Kidney capillary endothelial cell (primary cell): ENCODE data around the gene RERE.

Source experiments
- DNase-seq: peaks from one replicate; pipeline ENCODE4 v3.0.0-alpha.2; 2018; ENCODE audit warnings: low spot score

The RERE gene

DNA sequence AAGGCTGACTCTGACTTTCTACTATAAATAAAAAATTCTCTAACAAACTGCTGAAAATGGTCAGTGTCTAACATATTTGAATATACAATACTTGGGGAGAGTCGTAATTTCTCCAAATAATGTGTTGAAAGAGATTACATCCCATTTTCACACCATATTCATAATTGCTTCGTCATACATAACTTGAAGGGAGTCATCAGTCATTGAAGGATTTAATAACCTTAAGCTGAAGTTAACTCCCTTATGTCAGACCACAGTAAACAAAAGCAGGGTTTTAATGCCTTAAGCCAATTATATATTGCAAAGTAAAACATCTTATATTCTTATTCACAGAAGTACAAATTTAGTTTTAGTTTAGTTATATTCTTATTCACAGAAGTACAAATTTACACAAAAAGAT is 129.9 kb downstream of the RERE start:
- DNase-seq, result no peak

GRCh38 chr1:8687039-8687438 is 130.4 kb downstream of the RERE start:
- DNase-seq, result peak; percentile 65

- no peak for DNase-seq
Measured at GRCh38 chr1:8685463-8685862, 132.0 kb downstream of the RERE start.

DNA sequence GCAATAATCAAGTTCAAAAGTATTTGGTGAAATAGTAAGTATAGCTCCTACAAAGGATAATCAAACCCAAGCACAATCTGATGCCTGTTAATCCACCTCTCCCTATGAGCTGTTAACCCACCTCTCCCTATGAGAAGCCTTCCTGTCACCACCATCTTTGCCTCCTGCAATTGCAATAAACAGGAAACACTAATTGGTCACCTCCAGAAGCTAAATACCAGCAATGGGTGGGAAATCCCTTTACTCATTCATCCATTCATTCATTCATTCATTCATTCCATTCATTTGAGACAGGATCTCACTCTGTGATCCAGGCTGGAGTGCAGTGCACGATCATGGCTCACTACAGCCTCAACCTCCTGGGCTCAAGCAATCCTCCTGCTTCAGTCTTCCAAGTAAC is 132.8 kb downstream of the RERE start:
- DNase-seq, result peak; percentile 32

DNA sequence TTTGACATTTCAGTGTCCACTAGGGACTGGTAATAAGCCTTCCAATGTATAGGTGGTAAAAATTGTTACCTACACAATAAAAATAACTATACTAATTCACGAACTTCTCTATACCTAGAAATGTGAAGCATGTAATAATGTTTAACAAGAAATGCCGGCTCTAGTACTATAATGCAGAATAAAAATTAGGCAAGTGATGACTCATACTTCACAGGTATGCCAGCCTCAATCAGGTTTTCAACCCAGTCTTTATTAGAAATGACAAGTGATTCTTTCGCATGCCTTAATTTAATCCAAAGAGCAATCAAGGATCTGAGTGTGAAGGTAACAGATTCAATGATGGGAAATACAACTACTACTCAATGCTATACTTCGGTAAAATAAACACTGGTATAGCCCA is 134.9 kb downstream of the RERE start:
- DNase-seq, result no peak

DNA sequence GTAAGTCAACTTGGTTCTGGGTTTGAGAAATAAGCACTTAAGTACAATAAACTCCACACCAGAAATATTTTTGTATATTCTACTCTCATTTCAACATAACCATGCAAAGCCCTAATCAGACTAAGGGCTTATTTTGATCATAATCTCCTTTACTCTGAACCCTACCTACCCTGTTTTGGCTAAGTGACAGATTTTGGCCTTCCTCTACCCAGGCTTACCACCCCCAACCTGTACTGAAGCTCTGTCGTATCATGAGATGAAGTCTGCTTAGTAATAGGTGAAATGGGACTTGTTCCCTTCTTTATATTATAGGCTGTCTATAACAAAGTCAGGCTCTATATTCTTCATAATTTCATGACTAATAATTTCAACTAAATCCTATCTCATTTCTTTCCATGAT is 135.5 kb downstream of the RERE start:
- no peak for DNase-seq

- DNase-seq, result no peak
Measured at GRCh38 chr1:8680664-8681650, 136.5 kb downstream of the RERE start.

DNA sequence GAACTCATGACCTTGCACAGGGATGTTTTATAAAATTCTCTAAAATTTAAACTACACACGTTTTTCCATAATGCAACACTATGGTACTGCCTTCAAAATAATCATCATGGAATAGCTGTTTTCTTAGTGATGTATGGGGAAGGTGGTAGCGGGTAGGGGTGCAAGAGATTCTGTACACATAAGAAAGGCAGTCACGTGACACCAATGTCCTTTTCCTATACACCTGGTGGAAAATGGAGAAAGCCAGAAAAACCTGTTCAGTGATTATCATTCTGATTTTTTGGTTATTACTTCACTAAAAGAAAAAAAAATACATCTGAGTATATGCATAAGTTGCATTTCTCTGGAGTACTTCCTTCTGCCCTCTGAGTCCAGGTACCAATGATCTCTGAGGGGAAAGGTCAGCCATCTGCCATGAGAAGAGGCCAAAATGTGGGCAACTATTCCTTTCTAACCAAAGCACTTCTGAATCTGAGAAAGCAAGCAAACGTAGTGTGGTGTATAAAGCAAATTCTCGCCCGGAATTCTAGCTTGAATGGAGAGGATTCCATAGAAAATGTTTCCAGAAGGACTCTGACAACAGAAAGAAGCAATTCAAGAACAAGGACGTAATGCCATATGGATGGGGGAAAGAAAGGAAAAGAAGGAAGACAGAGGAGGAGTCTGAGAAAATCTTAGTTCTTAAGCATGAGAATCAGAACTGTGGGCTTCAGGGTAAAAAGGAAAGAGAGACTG is 137.3 kb downstream of the RERE start:
- no peak for DNase-seq

- DNase-seq, result peak; percentile 40
Measured at GRCh38 chr1:8679395-8679800, 138.0 kb downstream of the RERE start.

DNA sequence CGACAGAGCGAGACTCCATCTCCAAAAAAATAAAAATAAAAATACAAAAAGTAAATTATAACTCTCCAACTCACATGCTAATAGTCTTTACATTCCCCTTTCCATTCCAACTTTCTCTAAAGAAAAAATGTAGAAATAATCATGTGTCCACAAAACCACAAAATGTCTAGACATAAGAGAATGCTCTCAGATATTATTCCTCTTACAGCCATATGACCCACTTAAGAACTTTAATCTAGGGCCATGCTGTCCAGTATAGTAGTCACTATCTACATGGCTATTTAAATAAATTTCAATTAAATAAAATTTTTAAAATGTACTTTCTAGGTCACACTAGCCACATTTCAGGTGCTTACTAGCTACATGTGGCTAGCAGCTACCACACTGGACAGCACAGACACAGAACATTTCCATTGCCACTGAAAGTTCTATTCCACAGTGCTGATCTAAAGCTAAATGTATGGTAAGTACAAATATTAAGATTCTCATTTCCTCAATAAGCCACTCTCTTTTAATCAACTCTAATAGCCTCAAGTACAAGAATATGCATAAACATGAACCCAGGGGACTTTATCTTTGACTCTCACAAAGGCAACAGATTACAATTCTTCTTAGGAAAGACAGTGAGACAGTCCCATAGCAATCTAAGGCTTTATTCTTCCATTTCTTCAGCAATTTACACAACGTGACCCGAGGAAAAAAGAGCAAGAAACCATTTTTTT is 138.6 kb downstream of the RERE start:
- DNase-seq, result no peak

- no peak for DNase-seq
Measured at GRCh38 chr1:8677782-8678181, 139.7 kb downstream of the RERE start.

DNA sequence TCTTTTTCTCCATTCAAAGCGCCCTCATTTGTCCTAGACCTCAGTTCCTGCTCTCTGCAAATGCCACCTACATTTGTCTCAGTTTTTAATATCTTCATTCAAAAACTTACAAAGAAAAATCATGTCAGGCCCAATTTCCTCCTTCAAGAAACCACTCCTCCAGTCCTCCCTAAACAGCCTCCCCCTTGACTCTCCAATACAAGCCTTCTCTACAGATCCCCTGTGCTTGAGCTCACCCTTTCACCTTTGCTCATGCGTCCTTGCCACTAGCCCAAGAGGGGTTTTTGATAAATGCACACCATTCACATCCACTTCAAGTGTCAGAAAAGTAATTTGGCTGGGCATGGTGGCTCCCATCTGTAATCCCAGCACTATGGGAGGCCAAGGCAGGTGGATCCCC is 140.6 kb downstream of the RERE start:
- no peak for DNase-seq

- DNase-seq, result no peak
Measured at GRCh38 chr1:8676072-8676471, 141.4 kb downstream of the RERE start.

GRCh38 chr1:8674912-8675311 is 142.5 kb downstream of the RERE start:
- DNase-seq, result no peak

- DNase-seq, result no peak
Measured at GRCh38 chr1:8674481-8674880, 143.0 kb downstream of the RERE start.

GRCh38 chr1:8671306-8671917 is 146.0 kb downstream of the RERE start:
- no peak for DNase-seq

GRCh38 chr1:8670371-8670818 is 147.0 kb downstream of the RERE start:
- no peak for DNase-seq

- no peak for DNase-seq
Measured at GRCh38 chr1:8669606-8670335, 147.7 kb downstream of the RERE start.

DNA sequence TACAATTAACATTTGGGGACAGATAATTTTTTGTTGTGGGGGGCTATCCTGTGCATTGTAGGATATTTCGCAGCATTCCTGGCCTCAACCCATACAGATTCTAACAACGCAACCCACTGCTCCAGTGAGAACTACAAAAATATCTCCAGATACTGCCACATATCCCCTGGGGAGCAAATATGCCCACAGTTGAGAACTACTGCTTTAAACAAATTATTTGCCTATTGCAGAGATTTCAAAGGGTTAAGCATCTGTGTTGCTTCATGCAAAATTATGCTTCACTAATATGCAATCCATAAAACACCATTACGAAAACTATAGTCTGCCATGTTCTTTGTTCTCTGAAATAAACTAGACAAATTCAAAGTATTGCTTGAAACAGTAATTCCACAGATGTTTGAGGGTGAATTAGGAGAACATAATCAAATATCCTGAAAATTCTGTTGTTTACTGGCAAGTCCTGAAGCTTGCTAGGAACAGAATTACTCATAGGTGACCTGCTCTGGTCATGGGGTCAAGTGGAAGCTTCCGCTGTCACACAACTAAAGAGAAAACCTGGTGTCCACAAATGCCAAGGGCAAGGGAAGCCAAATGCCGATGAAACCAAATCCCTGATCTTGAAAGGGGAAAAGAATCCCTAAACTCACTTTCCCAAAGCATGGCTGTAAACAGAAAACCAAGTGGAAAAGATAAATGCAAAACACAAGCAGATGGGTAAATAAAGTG is 149.4 kb downstream of the RERE start:
- DNase-seq, result peak; percentile 68

DNA sequence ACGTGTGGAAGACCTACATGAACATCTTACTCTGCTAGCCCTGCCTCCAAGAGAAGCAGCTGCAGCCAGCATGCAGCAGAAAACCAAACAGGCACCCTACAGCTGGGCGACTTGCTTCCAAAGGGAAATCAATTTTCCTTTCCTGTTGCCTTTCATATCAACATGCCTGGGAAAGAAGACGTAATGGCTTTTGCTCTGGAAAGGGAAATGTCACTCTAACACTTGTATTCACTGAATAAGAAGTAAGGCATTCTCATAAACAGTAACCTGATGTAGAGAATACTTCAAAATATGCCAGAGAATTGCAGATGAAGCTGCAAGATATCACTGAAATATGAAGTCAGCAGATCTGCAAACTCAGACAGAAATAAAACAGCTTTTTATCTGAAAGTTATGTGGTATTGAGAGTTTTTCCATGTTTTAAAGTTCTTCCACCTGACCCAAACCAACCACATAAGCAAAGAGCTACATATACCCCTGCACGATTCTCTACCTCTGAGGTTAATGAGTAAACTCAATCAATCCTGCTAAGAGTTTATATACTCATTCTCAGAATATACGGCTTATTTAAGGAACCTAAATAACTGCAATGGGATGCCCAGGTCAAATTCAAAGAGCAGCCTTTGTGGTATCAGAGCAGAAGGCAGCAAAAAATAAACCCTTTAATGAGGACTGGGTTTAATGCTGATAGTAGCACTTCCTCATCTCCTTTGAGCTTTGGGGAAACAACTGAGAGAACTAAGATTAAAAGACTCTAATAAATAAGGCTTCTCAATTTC is 150.9 kb downstream of the RERE start:
- no peak for DNase-seq
